GM18867 (cell line): ENCODE results near the gene JAG2.

Experiments used
- ATAC-seq: cut with Tn5 transposase; IDR thresholded peaks from one replicate; pipeline ENCODE4 v1.9.1; 2021; ENCODE audit warnings: mild to moderate bottlenecking, moderate library complexity; ENCODE audit not compliant: unreplicated experiment

JAG2 gene

GRCh38 chr14:105182296-105183020 lies 13.9 kb upstream of the JAG2 start:
- ATAC-seq = no peak

- peak; percentile 9 for ATAC-seq
Observed at GRCh38 chr14:105181549-105182295, 13.1 kb upstream of the JAG2 start.

GRCh38 chr14:105180592-105181548 lies 12.3 kb upstream of the JAG2 start, which contains the start of gene NUDT14:
NUDT14 (minus strand) TSS chr14:105181312; CDS start chr14:105181209, 103 bp downstream.
- peak; percentile 57 for ATAC-seq

GRCh38 chr14:105179191-105179590 lies 10.6 kb upstream of the JAG2 start:
- no peak for ATAC-seq

- ATAC-seq = no peak
Observed at GRCh38 chr14:105178868-105179140, 10.2 kb upstream of the JAG2 start.

GRCh38 chr14:105178069-105178867 lies 9.7 kb upstream of the JAG2 start:
- ATAC-seq = no peak

GRCh38 chr14:105177082-105177481 lies 8.5 kb upstream of the JAG2 start:
- no peak for ATAC-seq

GRCh38 chr14:105176513-105176912 lies 7.9 kb upstream of the JAG2 start:
- ATAC-seq = no peak

GRCh38 chr14:105173901-105174894 lies 5.6 kb upstream of the JAG2 start:
- ATAC-seq = no peak

GRCh38 chr14:105173145-105173544 lies 4.6 kb upstream of the JAG2 start:
- ATAC-seq = no peak

GRCh38 chr14:105172476-105172875 lies 3.9 kb upstream of the JAG2 start:
- no peak for ATAC-seq

- no peak for ATAC-seq
Observed at GRCh38 chr14:105171004-105171673, 2.6 kb upstream of the JAG2 start.

GRCh38 chr14:105169776-105170655 lies 1.4 kb upstream of the JAG2 start:
- ATAC-seq = no peak

- ATAC-seq = no peak
Observed at GRCh38 chr14:105168979-105169507, 467 bp upstream of the JAG2 start.

- ATAC-seq = no peak
Observed at GRCh38 chr14:105168093-105168420, 519 bp downstream of the JAG2 start.

GRCh38 chr14:105167303-105168092 lies 1.1 kb downstream of the JAG2 start:
- no peak for ATAC-seq
